VCaP (cell line): ENCODE results near the gene ERMAP.

Experiments
- H3K27ac ChIP-seq: fragments of 450-650 bp; 2 replicates; pipeline ENCODE4 v1.5.1; 2017
- TF ChIP-seq, protein P1 (sequence below): fragments of 450-650 bp; conservative IDR thresholded peaks from 2 replicates; pipeline ENCODE4 v1.5.1; 2017; ENCODE audit warnings: mild to moderate bottlenecking, moderate library complexity

Gene ERMAP

DNA sequence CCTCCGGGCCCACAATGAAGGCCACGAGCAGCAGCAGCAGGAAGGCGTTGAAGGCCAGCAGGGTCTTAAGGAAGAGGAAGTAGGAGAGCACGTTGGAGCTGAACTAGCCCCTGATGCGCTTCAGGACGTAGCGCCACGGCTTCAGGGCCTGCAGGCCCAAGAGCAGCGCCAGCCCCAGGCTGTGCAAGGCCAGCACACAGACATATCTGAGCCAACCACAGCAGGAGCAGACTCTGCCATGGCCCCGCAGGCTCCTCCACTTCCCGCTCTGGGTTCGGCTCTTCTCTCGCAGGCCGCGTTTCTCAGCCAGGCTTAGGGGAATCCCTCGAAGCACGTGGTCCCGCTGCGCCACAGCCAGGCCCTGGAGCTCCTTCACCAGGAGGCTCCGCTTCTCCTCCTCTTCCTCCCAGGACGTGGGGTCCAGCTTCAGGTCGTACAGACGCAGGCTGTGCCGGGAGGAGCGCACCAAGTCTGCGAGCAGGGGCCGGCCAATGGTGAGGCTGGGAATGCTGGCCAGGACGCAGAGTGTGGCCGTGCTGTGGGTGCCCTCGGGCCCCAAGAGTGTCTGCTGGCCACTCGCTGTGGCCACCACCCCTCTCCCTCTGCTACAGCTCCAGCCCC is 71.2 kb downstream of the ERMAP start:
- no peak overlapping the region for H3K27ac ChIP-seq
- TF ChIP-seq, protein P1, sequence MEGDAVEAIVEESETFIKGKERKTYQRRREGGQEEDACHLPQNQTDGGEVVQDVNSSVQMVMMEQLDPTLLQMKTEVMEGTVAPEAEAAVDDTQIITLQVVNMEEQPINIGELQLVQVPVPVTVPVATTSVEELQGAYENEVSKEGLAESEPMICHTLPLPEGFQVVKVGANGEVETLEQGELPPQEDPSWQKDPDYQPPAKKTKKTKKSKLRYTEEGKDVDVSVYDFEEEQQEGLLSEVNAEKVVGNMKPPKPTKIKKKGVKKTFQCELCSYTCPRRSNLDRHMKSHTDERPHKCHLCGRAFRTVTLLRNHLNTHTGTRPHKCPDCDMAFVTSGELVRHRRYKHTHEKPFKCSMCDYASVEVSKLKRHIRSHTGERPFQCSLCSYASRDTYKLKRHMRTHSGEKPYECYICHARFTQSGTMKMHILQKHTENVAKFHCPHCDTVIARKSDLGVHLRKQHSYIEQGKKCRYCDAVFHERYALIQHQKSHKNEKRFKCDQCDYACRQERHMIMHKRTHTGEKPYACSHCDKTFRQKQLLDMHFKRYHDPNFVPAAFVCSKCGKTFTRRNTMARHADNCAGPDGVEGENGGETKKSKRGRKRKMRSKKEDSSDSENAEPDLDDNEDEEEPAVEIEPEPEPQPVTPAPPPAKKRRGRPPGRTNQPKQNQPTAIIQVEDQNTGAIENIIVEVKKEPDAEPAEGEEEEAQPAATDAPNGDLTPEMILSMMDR: no peak

DNA sequence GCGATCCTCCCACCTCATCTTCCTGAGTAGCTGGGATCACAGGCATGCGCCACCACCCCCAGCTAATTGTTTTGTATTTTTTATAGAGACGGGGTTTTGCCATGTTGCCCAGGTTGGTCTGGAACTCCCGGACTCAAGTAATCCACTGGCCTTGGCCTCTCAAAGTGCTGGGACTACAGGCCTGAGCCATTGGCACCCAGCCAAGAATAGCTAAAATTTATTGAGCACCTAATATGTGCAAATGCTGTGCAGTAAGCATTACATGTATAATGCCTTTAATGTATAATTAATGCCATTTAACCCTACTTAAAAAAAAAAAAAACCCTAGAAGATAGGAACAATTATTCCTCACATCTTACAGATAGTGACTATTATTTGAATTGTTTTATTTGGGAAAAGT is 72.3 kb downstream of the ERMAP start:
- TF ChIP-seq, protein P1: no peak
- no peak overlapping the region for H3K27ac ChIP-seq

DNA sequence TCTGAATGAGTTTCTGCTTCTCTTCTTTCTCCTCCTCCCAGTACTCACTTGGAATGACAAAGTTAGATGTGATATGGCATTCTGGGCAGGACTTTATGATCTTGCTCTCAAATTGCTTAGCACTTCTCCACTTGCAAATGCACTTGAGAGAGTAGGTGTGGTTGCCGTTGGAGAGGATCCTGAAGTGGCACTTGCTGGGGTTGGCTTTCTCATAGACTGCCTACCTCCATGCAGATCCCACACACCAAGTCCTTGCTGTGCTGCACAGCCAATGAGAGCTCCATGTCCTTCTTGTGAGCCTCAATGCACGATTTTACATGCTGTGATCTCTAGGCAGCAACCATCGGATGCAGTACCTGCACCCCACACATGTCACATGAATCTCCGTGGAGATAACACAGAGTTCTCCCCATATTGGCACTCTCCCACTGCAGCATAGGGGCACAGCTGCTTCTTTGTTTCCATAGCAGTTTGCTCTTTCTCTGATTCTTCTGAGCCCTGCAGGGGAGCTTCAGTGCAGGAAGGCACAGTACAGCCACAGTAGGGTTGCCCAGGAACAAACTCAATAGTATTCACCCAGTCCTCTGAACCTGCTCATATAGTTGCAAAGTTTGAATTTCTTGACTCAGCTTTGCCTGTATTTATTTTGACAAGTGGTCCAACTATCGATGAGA is 74.7 kb downstream of the ERMAP start:
- TF ChIP-seq, protein P1: no peak
- no peak overlapping the region for H3K27ac ChIP-seq
